ENCODE measurements around the gene FAAP20. TPM values are rescaled to one million over a fixed set of nuclear protein-coding genes. Genes with fewer than 3 reads are reported as not detected.

The FAAP20 gene
- total RNA-seq, 1 experiment from 2014 or later, result 20.1 TPM

- H3K4me1 ChIP-seq (ENCODE audit: low read length), result no peaks in the 10 kb centered on the region
- no peak overlapping the region for H3K9ac ChIP-seq (ENCODE audit: low read length)
- no peaks in the 10 kb centered on the region for H3K36me3 ChIP-seq (ENCODE audit: insufficient read depth, low read length)
- no peaks in the 10 kb centered on the region for H3K79me2 ChIP-seq (ENCODE audit: low read length)
- H3K27ac ChIP-seq (ENCODE audit: low read length), result no peak overlapping the region
- DNase-seq, result no peak
- H4K20me1 ChIP-seq (ENCODE audit: insufficient read depth, low read depth, low read length), result no peaks in the 10 kb centered on the region
- no peaks in the 10 kb centered on the region for H3K27me3 ChIP-seq (ENCODE audit: low read length)
- H3K4me3 ChIP-seq (ENCODE audit: low read length), result no peak overlapping the region
- no peaks in the 10 kb centered on the region for H3K9me2 ChIP-seq (replicated peaks; ENCODE audit: insufficient read depth, low read length)
- no peak overlapping the region for H3K4me2 ChIP-seq (ENCODE audit: low read depth, low read length, poor library complexity, severe bottlenecking)
- no peak overlapping the region for H2AFZ ChIP-seq (ENCODE audit: low read length)
- no peaks in the 10 kb centered on the region for H3K9me3 ChIP-seq (ENCODE audit: low read length)
These were observed 20.8 kb upstream of the FAAP20 start for GRCh38 chr1:2215329-2215728.

GRCh38 chr1:2214541-2215241 lies 20.1 kb upstream of the FAAP20 start:
- H2AFZ ChIP-seq (ENCODE audit: low read length), result no peak overlapping the region
- H3K4me2 ChIP-seq (ENCODE audit: low read depth, low read length, poor library complexity, severe bottlenecking), result no peak overlapping the region
- H3K4me1 ChIP-seq (ENCODE audit: low read length), result no peaks in the 10 kb centered on the region
- no peak overlapping the region for H3K27ac ChIP-seq (ENCODE audit: low read length)
- no peaks in the 10 kb centered on the region for H3K9me3 ChIP-seq (ENCODE audit: low read length)
- no peaks in the 10 kb centered on the region for H3K79me2 ChIP-seq (ENCODE audit: low read length)
- no peaks in the 10 kb centered on the region for H3K27me3 ChIP-seq (ENCODE audit: low read length)
- no peaks in the 10 kb centered on the region for H3K9me2 ChIP-seq (replicated peaks; ENCODE audit: insufficient read depth, low read length)
- DNase-seq, result no peak
- H3K4me3 ChIP-seq (ENCODE audit: low read length), result no peak overlapping the region
- H3K36me3 ChIP-seq (ENCODE audit: insufficient read depth, low read length), result no peaks in the 10 kb centered on the region
- H4K20me1 ChIP-seq (ENCODE audit: insufficient read depth, low read depth, low read length), result no peaks in the 10 kb centered on the region
- H3K9ac ChIP-seq (ENCODE audit: low read length), result no peak overlapping the region

DNA sequence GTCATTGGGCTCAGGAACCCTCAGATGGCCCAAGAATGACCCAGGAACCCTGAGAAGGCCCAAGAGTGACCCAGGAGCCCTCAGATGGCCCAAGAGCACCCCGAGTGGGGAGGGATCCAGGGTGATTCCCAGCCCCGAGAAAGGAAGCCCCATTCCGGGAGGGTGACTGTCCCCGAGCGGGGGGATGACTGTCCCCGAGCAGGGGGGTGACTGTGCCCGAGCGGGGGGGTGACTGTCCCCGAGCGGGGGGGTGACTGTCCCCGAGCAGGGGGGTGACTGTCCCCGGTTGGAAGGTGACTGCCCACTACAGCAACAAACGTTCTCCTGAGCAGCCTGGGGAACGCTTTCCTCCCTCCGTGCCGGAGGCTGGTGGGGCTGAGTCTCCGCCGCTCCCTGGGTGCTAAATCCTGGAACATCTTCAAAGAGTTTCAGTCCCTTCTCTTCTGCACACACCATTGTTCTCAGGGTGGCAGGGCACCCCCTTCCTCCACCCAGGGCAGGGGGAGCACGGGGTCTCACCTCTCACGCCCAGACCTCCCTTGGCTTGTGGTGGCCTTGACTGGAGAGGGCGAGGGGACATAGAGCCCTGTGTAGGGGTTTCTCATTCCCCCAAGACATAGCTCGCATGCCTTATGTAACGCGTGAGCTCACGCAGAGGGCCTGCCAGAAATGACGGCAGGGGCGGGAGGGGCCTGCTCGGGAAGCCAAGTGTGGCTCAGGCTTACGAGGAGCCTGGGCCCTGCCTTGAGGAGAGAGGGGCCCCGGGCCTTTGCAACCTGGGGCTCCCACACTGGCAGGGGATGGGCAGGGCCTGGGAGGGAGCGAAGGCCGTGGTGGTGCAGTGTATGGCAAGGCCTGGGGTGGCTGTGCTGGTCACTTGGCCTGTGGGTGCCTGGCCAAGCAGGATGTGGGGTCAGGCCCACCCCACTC lies 19.3 kb upstream of the FAAP20 start:
- H3K27me3 ChIP-seq (ENCODE audit: low read length), result no peaks in the 10 kb centered on the region
- no peak overlapping the region for H3K27ac ChIP-seq (ENCODE audit: low read length)
- no peaks in the 10 kb centered on the region for H4K20me1 ChIP-seq (ENCODE audit: insufficient read depth, low read depth, low read length)
- DNase-seq, result no peak
- H3K36me3 ChIP-seq (ENCODE audit: insufficient read depth, low read length), result no peaks in the 10 kb centered on the region
- no peak overlapping the region for H2AFZ ChIP-seq (ENCODE audit: low read length)
- H3K9ac ChIP-seq (ENCODE audit: low read length), result no peak overlapping the region
- no peaks in the 10 kb centered on the region for H3K79me2 ChIP-seq (ENCODE audit: low read length)
- no peaks in the 10 kb centered on the region for H3K9me2 ChIP-seq (replicated peaks; ENCODE audit: insufficient read depth, low read length)
- H3K9me3 ChIP-seq (ENCODE audit: low read length), result no peaks in the 10 kb centered on the region
- H3K4me2 ChIP-seq (ENCODE audit: low read depth, low read length, poor library complexity, severe bottlenecking), result no peak overlapping the region
- H3K4me1 ChIP-seq (ENCODE audit: low read length), result no peaks in the 10 kb centered on the region
- H3K4me3 ChIP-seq (ENCODE audit: low read length), result no peak overlapping the region

DNA sequence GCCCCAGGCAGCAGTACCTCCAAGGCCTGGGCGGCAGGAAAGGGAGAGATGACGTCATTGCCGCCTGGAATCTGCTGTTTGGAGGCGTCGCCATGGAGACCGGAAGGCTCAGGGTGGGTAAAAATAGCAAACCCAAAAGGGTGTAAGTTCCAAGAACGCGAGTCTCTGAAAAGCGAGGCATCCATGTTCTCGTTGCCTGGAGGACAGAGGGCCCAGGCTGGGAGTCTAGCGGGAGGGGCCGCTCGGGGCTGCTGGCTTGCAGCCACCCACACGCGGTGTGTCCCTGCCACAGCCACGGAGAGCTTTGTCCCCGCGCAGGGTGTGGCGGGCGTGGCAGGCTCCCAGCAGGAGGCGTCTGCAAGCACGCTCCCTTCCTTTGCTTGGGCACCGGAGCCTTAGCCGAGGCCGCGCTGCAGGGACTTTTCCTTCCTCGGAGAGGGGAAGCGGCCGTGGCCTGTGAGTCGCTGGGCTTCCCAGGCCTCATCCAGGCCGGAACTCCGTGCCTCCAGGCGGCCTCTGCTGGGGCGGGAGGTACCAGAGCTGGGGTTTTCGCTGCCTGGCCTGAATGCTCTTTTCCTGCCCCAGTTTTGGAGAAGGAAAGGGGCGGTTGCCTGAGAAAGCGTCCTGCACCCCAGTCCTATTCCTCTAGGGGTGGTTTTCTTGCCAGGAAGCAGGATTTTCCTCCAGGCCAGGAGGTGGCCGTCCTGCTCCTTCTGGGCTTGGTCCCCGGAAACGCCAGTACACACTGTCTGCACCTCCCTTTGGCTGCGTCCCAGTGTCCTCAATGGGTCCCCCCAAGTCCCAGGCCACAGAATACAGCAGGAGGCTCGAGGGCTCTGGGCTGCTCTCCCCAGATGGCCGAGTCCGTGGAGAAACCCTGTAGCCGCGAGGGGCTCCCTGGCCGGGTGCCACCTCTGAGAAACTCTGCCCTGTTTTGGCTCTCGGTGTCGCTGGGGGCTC lies 18.2 kb upstream of the FAAP20 start:
- Histone ChIP-seq H4K20me1 (ENCODE audit: insufficient read depth, low read depth, low read length) (no peaks in the 10 kb centered on the region), H3K4me3 (ENCODE audit: low read length) (no peak overlapping the region), H3K4me2 (ENCODE audit: low read depth, low read length, poor library complexity, severe bottlenecking) (no peak overlapping the region), H3K4me1 (ENCODE audit: low read length) (no peaks in the 10 kb centered on the region), H3K79me2 (ENCODE audit: low read length) (no peaks in the 10 kb centered on the region), H3K9me2 (replicated peaks; ENCODE audit: insufficient read depth, low read length) (no peaks in the 10 kb centered on the region), H3K27ac (ENCODE audit: low read length) (no peak overlapping the region), H3K36me3 (ENCODE audit: insufficient read depth, low read length) (no peaks in the 10 kb centered on the region), H2AFZ (ENCODE audit: low read length) (no peak overlapping the region), H3K9ac (ENCODE audit: low read length) (no peak overlapping the region), H3K9me3 (ENCODE audit: low read length) (no peaks in the 10 kb centered on the region), H3K27me3 (ENCODE audit: low read length) (no peaks in the 10 kb centered on the region)
- no peak for DNase-seq

- Histone ChIP-seq H3K4me1 (ENCODE audit: low read length) (no peaks in the 10 kb centered on the region), H4K20me1 (ENCODE audit: insufficient read depth, low read depth, low read length) (no peaks in the 10 kb centered on the region), H3K9me2 (replicated peaks; ENCODE audit: insufficient read depth, low read length) (no peaks in the 10 kb centered on the region), H3K27ac (ENCODE audit: low read length) (no peak overlapping the region), H3K9ac (ENCODE audit: low read length) (no peak overlapping the region), H2AFZ (ENCODE audit: low read length) (no peak overlapping the region), H3K79me2 (ENCODE audit: low read length) (no peaks in the 10 kb centered on the region), H3K27me3 (ENCODE audit: low read length) (no peaks in the 10 kb centered on the region), H3K4me2 (ENCODE audit: low read depth, low read length, poor library complexity, severe bottlenecking) (no peak overlapping the region), H3K9me3 (ENCODE audit: low read length) (no peaks in the 10 kb centered on the region), H3K36me3 (ENCODE audit: insufficient read depth, low read length) (no peaks in the 10 kb centered on the region), H3K4me3 (ENCODE audit: low read length) (no peak overlapping the region)
- no peak for DNase-seq
These were observed 17.6 kb upstream of the FAAP20 start for GRCh38 chr1:2212274-2212531.

DNA sequence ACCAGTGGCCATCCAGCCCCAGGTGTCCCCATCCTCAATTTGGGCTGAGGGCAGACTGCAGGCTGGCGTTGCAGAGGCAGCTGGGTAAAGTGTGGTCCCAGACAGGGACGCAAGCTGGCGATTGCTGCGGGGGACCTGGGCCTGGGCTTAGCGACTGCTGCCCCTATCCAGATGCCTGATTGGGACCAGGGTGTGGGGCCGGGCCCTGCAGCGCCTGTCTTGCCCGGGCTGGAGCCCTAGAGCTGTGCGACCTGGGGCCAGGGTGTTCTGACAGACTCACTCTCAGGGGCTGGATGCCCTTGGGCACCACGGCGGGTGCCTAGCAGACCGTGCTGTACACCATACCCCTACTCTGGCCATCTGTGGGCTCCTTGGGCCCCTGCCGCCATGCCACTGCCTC lies 16.2 kb upstream of the FAAP20 start:
- H3K9ac ChIP-seq (ENCODE audit: low read length), result no peak overlapping the region
- H4K20me1 ChIP-seq (ENCODE audit: insufficient read depth, low read depth, low read length), result 0 out of 2 replicates have a peak, but pooled peaks cover 1% of the 10 kb centered on the region

DNA sequence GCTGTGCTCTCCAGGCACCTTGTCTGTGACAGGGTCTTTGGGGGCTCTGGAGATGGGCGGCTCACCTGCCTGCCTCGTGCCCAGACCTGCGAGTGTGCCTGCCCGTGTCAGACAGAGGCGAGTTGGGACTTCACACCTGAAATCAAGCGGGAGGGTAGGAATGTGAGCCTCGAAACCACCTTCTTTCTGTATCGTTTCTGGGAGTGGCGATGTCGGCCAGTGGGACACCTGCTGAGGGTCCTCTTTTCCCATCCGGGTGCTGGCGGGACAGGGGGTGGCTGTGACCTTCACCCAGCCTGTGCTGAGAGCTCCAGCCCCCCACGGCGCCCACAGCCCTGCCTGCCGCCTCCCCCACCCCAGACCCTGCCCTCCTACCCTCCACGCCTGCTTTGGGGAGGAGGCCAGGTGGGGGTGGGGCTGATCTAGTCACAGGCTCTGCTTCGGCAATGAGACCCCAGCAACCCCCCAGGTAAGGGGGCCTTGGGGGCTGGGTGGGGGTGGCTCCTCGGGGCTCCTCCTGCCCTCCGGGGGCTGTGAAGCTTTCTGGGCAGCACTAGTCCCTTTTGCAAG lies 15.6 kb upstream of the FAAP20 start:
- Histone ChIP-seq H3K4me1 (ENCODE audit: low read length) (no peaks in the 10 kb centered on the region), H3K27me3 (ENCODE audit: low read length) (no peaks in the 10 kb centered on the region), H3K4me2 (ENCODE audit: low read depth, low read length, poor library complexity, severe bottlenecking) (no peak overlapping the region), H3K36me3 (ENCODE audit: insufficient read depth, low read length) (no peaks in the 10 kb centered on the region), H4K20me1 (ENCODE audit: insufficient read depth, low read depth, low read length) (peaks cover 4% of the 10 kb centered on the region; the same call in 1 of the 2 replicates), H3K27ac (ENCODE audit: low read length) (no peak overlapping the region), H2AFZ (ENCODE audit: low read length) (no peak overlapping the region), H3K9ac (ENCODE audit: low read length) (no peak overlapping the region), H3K9me3 (ENCODE audit: low read length) (no peaks in the 10 kb centered on the region), H3K4me3 (ENCODE audit: low read length) (no peak overlapping the region), H3K9me2 (replicated peaks; ENCODE audit: insufficient read depth, low read length) (no peaks in the 10 kb centered on the region), H3K79me2 (ENCODE audit: low read length) (no peaks in the 10 kb centered on the region)
- no peak for DNase-seq

More for the DNA sequence above, 16.2 kb upstream of the FAAP20 start:
- H3K27ac ChIP-seq (ENCODE audit: low read length), result no peak overlapping the region
- H3K9me2 ChIP-seq (replicated peaks; ENCODE audit: insufficient read depth, low read length), result no peaks in the 10 kb centered on the region
- H3K9me3 ChIP-seq (ENCODE audit: low read length), result no peaks in the 10 kb centered on the region
- no peaks in the 10 kb centered on the region for H3K27me3 ChIP-seq (ENCODE audit: low read length)
- no peak overlapping the region for H2AFZ ChIP-seq (ENCODE audit: low read length)
- DNase-seq, result no peak
- H3K4me1 ChIP-seq (ENCODE audit: low read length), result no peaks in the 10 kb centered on the region
- H3K36me3 ChIP-seq (ENCODE audit: insufficient read depth, low read length), result no peaks in the 10 kb centered on the region
- H3K4me3 ChIP-seq (ENCODE audit: low read length), result no peak overlapping the region
- H3K4me2 ChIP-seq (ENCODE audit: low read depth, low read length, poor library complexity, severe bottlenecking), result no peak overlapping the region
- no peaks in the 10 kb centered on the region for H3K79me2 ChIP-seq (ENCODE audit: low read length)
